H1 (cell line): ENCODE results near the gene MPZ. TPM values are rescaled to one million over a fixed set of nuclear protein-coding genes. Genes with fewer than 3 reads are reported as not detected.

ENCODE experiments used
- CTCF ChIA-PET: fragments of 300-600 bp; sonication (Branson Sonifier 250); formaldehyde crosslinking; loops from one replicate; lab custom pipeline; 2021; ENCODE audit not compliant: partially characterized antibody; lab: Charles Lee
- POLR2A ChIA-PET: fragments of 300-600 bp; sonication (Branson Sonifier 250); formaldehyde crosslinking; loops from one replicate; lab custom pipeline; 2021; ENCODE audit warnings: inconsistent platforms; ENCODE audit not compliant: partially characterized antibody; lab: Charles Lee
- DNase-seq, 2 experiments: peaks; one replicate each; pipeline versions ENCODE4 v3.0.0 to v3.0.0-alpha.2; 2010 to 2022; ENCODE audit warnings: low spot score in 2 of 2, low read depth in 1 of 2, mixed read lengths in 1 of 2
- FAIRE-seq: peaks from 2 replicates; lab custom pipeline; 2011; peaks lifted over from hg19 to GRCh38; lab: Jason Lieb, UNC
- H2AFZ ChIP-seq: 2 replicates; pipeline ENCODE4 v1.8.1; 2012; ENCODE audit warnings: low read length, inconsistent platforms
- H2AK5ac ChIP-seq: 2 replicates; pipeline ENCODE4 v1.6.1; 2013; ENCODE audit warnings: low read depth, low read length
- H2BK120ac ChIP-seq: replicated peaks from 2 replicates; pipeline ENCODE3; 2013; ENCODE audit warnings: low read depth, low read length, inconsistent platforms
- H2BK12ac ChIP-seq: 2 replicates; pipeline ENCODE4 v1.6.1; 2013; ENCODE audit warnings: low read depth, low read length
- H2BK15ac ChIP-seq: 2 replicates; pipeline ENCODE4 v1.6.1; 2013; ENCODE audit warnings: low read length
- H2BK20ac ChIP-seq: 2 replicates; pipeline ENCODE4 v1.6.1; 2013; ENCODE audit warnings: low read length
- H2BK5ac ChIP-seq: 2 replicates; pipeline ENCODE4 v1.6.1; 2013; ENCODE audit warnings: low read depth, low read length
- H3K14ac ChIP-seq: 2 replicates; pipeline ENCODE4 v1.6.1; 2013; ENCODE audit warnings: inconsistent platforms; ENCODE audit not compliant: insufficient read length
- H3K18ac ChIP-seq: 2 replicates; pipeline ENCODE4 v1.6.1; 2013; ENCODE audit warnings: low read length; ENCODE audit errors: extremely low read depth
- H3K23ac ChIP-seq: 2 replicates; pipeline ENCODE4 v1.6.1; 2013; ENCODE audit warnings: inconsistent platforms; ENCODE audit not compliant: insufficient read length
- H3K23me2 ChIP-seq: 2 replicates; pipeline ENCODE4 v1.6.1; 2013; ENCODE audit warnings: low read depth, low read length
- H3K27ac ChIP-seq: 2 replicates; pipeline ENCODE4 v1.6.1; 2011; ENCODE audit warnings: low read depth, low read length, inconsistent platforms
- H3K27me3 ChIP-seq, 4 experiments: replicated peaks in 1 of 4; 1 replicate in 1 of 4; 2 replicates in 3 of 4; pipeline versions ENCODE4 v1.6.1 to v1.8.1; 2011 to 2013; ENCODE audit warnings: low read length in 3 of 4, mild to moderate bottlenecking in 3 of 4, inconsistent platforms in 2 of 4, mixed read lengths in 2 of 4, moderate library complexity in 1 of 4; ENCODE audit not compliant: control insufficient read depth in 3 of 4, insufficient read depth in 3 of 4; ENCODE audit errors: extremely low read depth in 1 of 4
- H3K36me3 ChIP-seq, 4 experiments: 2 replicates each; pipeline versions ENCODE4 v1.6.1 to v1.8.1; 2011 to 2013; ENCODE audit warnings: mild to moderate bottlenecking in 4 of 4, low read length in 3 of 4, moderate library complexity in 2 of 4, control low read depth in 1 of 4, inconsistent platforms in 1 of 4; ENCODE audit not compliant: insufficient read depth in 4 of 4, control insufficient read depth in 2 of 4
- H3K4ac ChIP-seq: replicated peaks from 2 replicates; pipeline ENCODE3; 2013; ENCODE audit warnings: low read length, low read depth, mixed read lengths, inconsistent platforms; ENCODE audit not compliant: insufficient read length
- H3K4me1 ChIP-seq, 4 experiments: replicated peaks in 1 of 4; 1 replicate in 1 of 4; 2 replicates in 3 of 4; pipeline versions ENCODE4 v1.6.1 to v1.8.1; 2011 to 2013; ENCODE audit warnings: low read length in 3 of 4, inconsistent platforms in 2 of 4, mixed read lengths in 1 of 4; ENCODE audit not compliant: insufficient read depth in 4 of 4, control insufficient read depth in 3 of 4
- H3K4me2 ChIP-seq, 2 experiments: 2 replicates each; pipeline versions ENCODE4 v1.6.1 to v1.8.1; 2011 to 2013; ENCODE audit warnings: low read depth in 2 of 2, low read length in 2 of 2, control low read depth in 1 of 2, inconsistent platforms in 1 of 2, mild to moderate bottlenecking in 1 of 2; ENCODE audit not compliant: insufficient read depth in 1 of 2
- H3K4me3 ChIP-seq, 4 experiments: fragments of 200-600, 300-600 bp in 1 of 4; sonication (generic), shearing (Covaris generic), sonication (Bioruptor Twin) in 1 of 4; 2 replicates each; pipeline versions ENCODE4 v1.5.1 to v1.8.1; 2011 to 2016; ENCODE audit warnings: low read length in 4 of 4, low read depth in 3 of 4, control low read depth in 2 of 4, inconsistent platforms in 2 of 4, mild to moderate bottlenecking in 2 of 4, mixed read lengths in 1 of 4, moderate library complexity in 1 of 4; ENCODE audit not compliant: insufficient read depth in 2 of 4; ENCODE audit errors: extremely low read depth in 1 of 4
- H3K56ac ChIP-seq: replicated peaks from 2 replicates; pipeline ENCODE3; 2013; ENCODE audit warnings: low read depth, mild to moderate bottlenecking, mixed read lengths, low read length, inconsistent platforms; ENCODE audit not compliant: insufficient read length
- H3K79me1 ChIP-seq: 2 replicates; pipeline ENCODE4 v1.6.1; 2013; ENCODE audit warnings: low read depth, low read length, control low read depth
- H3K79me2 ChIP-seq, 2 experiments: 2 replicates each; pipeline versions ENCODE4 v1.6.1 to v1.8.1; 2012 to 2013; ENCODE audit warnings: low read length in 2 of 2, mild to moderate bottlenecking in 2 of 2, inconsistent platforms in 1 of 2; ENCODE audit not compliant: insufficient read depth in 2 of 2, control insufficient read depth in 1 of 2
- H3K9ac ChIP-seq, 4 experiments: replicated peaks in 1 of 4; 1 replicate in 1 of 4; 2 replicates in 3 of 4; pipeline versions ENCODE4 v1.6.1 to v1.8.1; 2011 to 2013; ENCODE audit warnings: low read depth in 3 of 4, low read length in 3 of 4, control low read depth in 2 of 4, mild to moderate bottlenecking in 2 of 4, moderate library complexity in 2 of 4, inconsistent platforms in 1 of 4; ENCODE audit errors: extremely low read depth in 1 of 4
- H3K9me3 ChIP-seq, 2 experiments: 2 replicates each; pipeline versions ENCODE4 v1.6.1 to v1.8.1; 2012 to 2013; ENCODE audit warnings: mild to moderate bottlenecking in 2 of 2, moderate library complexity in 2 of 2, control low read depth in 1 of 2, inconsistent platforms in 1 of 2, low read depth in 1 of 2, low read length in 1 of 2, mixed read lengths in 1 of 2; ENCODE audit not compliant: insufficient read depth in 2 of 2
- H4K20me1 ChIP-seq, 2 experiments: replicated peaks in 1 of 2; 2 replicates each; pipeline versions ENCODE3 to v1.8.1; 2011 to 2013; ENCODE audit warnings: inconsistent platforms in 2 of 2, low read length in 2 of 2, mild to moderate bottlenecking in 1 of 2; ENCODE audit not compliant: insufficient read depth in 2 of 2, control insufficient read depth in 1 of 2
- H4K5ac ChIP-seq: 2 replicates; pipeline ENCODE4 v1.6.1; 2013; ENCODE audit warnings: low read length, low read depth, mixed read lengths, inconsistent platforms; ENCODE audit not compliant: insufficient read length
- H4K8ac ChIP-seq: 2 replicates; pipeline ENCODE4 v1.8.0; 2013; ENCODE audit warnings: mild to moderate bottlenecking, moderate library complexity, low read length, inconsistent platforms; ENCODE audit not compliant: insufficient read depth; ENCODE audit errors: extremely low read depth
- H4K91ac ChIP-seq: replicated peaks from 2 replicates; pipeline ENCODE3; 2013; ENCODE audit warnings: low read length, mixed read lengths, inconsistent platforms; ENCODE audit not compliant: insufficient read length
- ATF3 ChIP-seq: IDR thresholded peaks from 2 replicates; pipeline ENCODE4 v1.6.1; 2011; ENCODE audit warnings: low read depth, mild to moderate bottlenecking, low read length; ENCODE audit not compliant: insufficient read depth
- EP300 ChIP-seq, 2 experiments: IDR thresholded peaks; 1 replicate in 1 of 2; 2 replicates in 1 of 2; pipeline ENCODE4 v1.6.1; 2011 to 2012; ENCODE audit warnings: low read depth in 2 of 2, low read length in 2 of 2, mild to moderate bottlenecking in 2 of 2, borderline replicate concordance in 1 of 2, inconsistent platforms in 1 of 2, moderate library complexity in 1 of 2
- GABPA ChIP-seq: IDR thresholded peaks from 2 replicates; pipeline ENCODE4 v1.6.1; 2011; ENCODE audit warnings: mild to moderate bottlenecking, low read length, moderate library complexity, borderline replicate concordance; ENCODE audit not compliant: insufficient read depth
- RNF2 ChIP-seq: fragments of 200-900, 300-1000 bp; sonication (generic); IDR thresholded peaks from 2 replicates; pipeline ENCODE4 v1.7.1; 2016; ENCODE audit warnings: borderline replicate concordance, low read depth, mild to moderate bottlenecking, antibody characterized with exemption, low read length; ENCODE audit not compliant: poor library complexity, severe bottlenecking; ENCODE audit errors: missing control alignments
- WGBS, 2 experiments: shearing (Covaris generic) in 1 of 2; methylation state at CpG; one replicate each; pipeline versions ENCODE4 v1.1.6 to v1.1.7; 2013 to 2015; ENCODE audit warnings: low lambda C conversion rate in 2 of 2, mixed read lengths in 2 of 2, inconsistent platforms in 1 of 2, low coverage in 1 of 2, missing lambda C conversion rate in 1 of 2; ENCODE audit not compliant: insufficient replicate concordance in 2 of 2, insufficient coverage in 1 of 2, insufficient read length in 1 of 2; ENCODE audit errors: extremely low coverage in 1 of 2, missing lambda C conversion rate in 1 of 2; 5-methylcytosine and 5-hydroxymethylcytosine counted together
- polyA plus RNA-seq, 7 experiments: library from polyadenylated mRNA; depleted of rRNA in 3 of 7; stranded (reverse) in 5 of 7; unstranded in 2 of 7; fragments of >200 nt in 5 of 7; fragments of 200-250 nt in 2 of 7; gene quantifications; 1 replicate in 5 of 7; 2 replicates in 1 of 7; 4 replicates in 1 of 7; pipeline versions ENCODE4 v1.2.1 to v1.2.3, GENCODE V29; 2011 to 2013; ENCODE audit warnings: missing spikeins in 2 of 7, mixed read lengths in 2 of 7
- total RNA-seq: library from RNA; stranded (reverse); fragmentation: NEBNext Ultra II Directional; extraction: Animal tissue kit (Norgen Biotek cat#: 25700); gene quantifications from 2 replicates; pipeline ENCODE4 v1.2.1, GENCODE V29; 2021

MPZ gene
- total and polyA plus RNA-seq, 2 of the 8 experiments (the other 6 are each of a cell fraction or from before 2014, with no cell fraction given) = 4.1 to 5.1 TPM

GRCh38 chr1:161299347-161299746 lies 10.4 kb downstream of the MPZ start:
- ChIA-PET CTCF (interaction anchor here (12.1 kb wide), 1 partner anchor 75 kb away, joined by 201 read pairs; the partner anchor contains the start of genes APOA2, FCER1G and TOMM40L), POLR2A (interaction anchor here (0.8 kb wide), 1 partner anchor 22 kb away, joined by 3 read pairs; no protein-coding TSS in a partner anchor)
- Histone ChIP-seq H4K20me1 (no peaks in the 10 kb centered on the region), H2BK20ac (no peak overlapping the region), H3K36me3 (no peaks in the 10 kb centered on the region), H3K79me2 (peaks cover 0 to 5% of the 10 kb centered on the region in 2 experiments; a peak in 1 of 4 replicates), H3K23ac (no peak overlapping the region), H3K23me2 (no peaks in the 10 kb centered on the region), H3K27me3 (no peaks in the 10 kb centered on the region), H2BK12ac (no peak overlapping the region), H3K4me1 (peaks cover 0 to 11% (median 2%) of the 10 kb centered on the region in 4 experiments; a peak in 5 of 7 replicates), H3K27ac (no peak overlapping the region), H2BK15ac (no peak overlapping the region), H4K5ac (no peak overlapping the region), H2BK120ac (no peak overlapping the region), H3K4ac (no peak overlapping the region), H4K91ac (no peak overlapping the region), H3K4me2 (no peak overlapping the region; a peak in 1 of 4 replicates), H3K56ac (no peak overlapping the region), H3K9me3 (no peaks in the 10 kb centered on the region), H3K4me3 (no peak overlapping the region), H2BK5ac (no peak overlapping the region), H4K8ac (no peak overlapping the region), H2AK5ac (no peak overlapping the region), H3K18ac (no peak overlapping the region), H2AFZ (no peak overlapping the region), H3K14ac (no peak overlapping the region), H3K79me1 (no peaks in the 10 kb centered on the region), H3K9ac (no peak overlapping the region)
- DNase-seq (no peak), FAIRE-seq (no peak)
- WGBS, 2 experiments = 79% methylated on average over 9 of the region's 9 CpGs; no CpG with 5 or more reads in 1 of the 2 experiments
- TF ChIP-seq ATF3 (no peak), RNF2 (no peak), GABPA (no peak), EP300 (IDR thresholded peaks at IDR 0.05; ENCODE audit: borderline replicate concordance in 1 of 2, low read depth in 2 of 2, low read length in 2 of 2) (no peak)
